SK-N-SH (cell line): ENCODE data around the gene CTTN. TPM values are rescaled to one million over a fixed set of nuclear protein-coding genes. Genes with fewer than 3 reads are reported as not detected.

Experiments
- CTCF ChIA-PET: fragments of 300-600, 350-600 bp; formaldehyde crosslinking; extraction: SDS; loops from one replicate; lab custom pipeline; 2021; lab: Yijun Ruan, JAX
- POLR2A ChIA-PET: fragments of 350-600 bp; sonication (Branson Sonifier 250); formaldehyde crosslinking; extraction: SDS; loops from one replicate; lab custom pipeline; 2020; ENCODE audit warnings: antibody characterized with exemption, inconsistent platforms; lab: Yijun Ruan, JAX
- DNase-seq: peaks from one replicate; pipeline ENCODE4 v3.0.0; 2012
- H2AFZ ChIP-seq: fragments of 200-600 bp; sonication (generic); 2 replicates; pipeline ENCODE4 v1.8.1; 2016; ENCODE audit warnings: antibody characterized with exemption, mild to moderate bottlenecking, low read depth
- H3F3A ChIP-seq: fragments of 200-600 bp; sonication (generic); replicated peaks from 2 replicates; pipeline ENCODE3; 2016; ENCODE audit warnings: antibody characterized with exemption, mild to moderate bottlenecking; ENCODE audit not compliant: insufficient read depth
- H3K27ac ChIP-seq, 2 experiments: fragments of 200-500 bp in 1 of 2; fragments of 200-600 bp in 1 of 2; sonication (Bioruptor generic) in 1 of 2; sonication (generic), shearing (Covaris generic) in 1 of 2; 2 replicates each; pipeline versions ENCODE4 v1.5.1 to v1.6.1; 2014 to 2016; ENCODE audit warnings: low read depth in 2 of 2, inconsistent platforms in 1 of 2, low read length in 1 of 2, mild to moderate bottlenecking in 1 of 2, mixed read lengths in 1 of 2
- H3K27me3 ChIP-seq: fragments of 200-600 bp; sonication (generic), shearing (Covaris generic); 2 replicates; pipeline ENCODE4 v1.6.1; 2016; ENCODE audit warnings: mixed run types; ENCODE audit not compliant: insufficient read depth
- H3K36me3 ChIP-seq, 2 experiments: fragments of 200-500 bp in 1 of 2; fragments of 200-600 bp in 1 of 2; sonication (Bioruptor generic) in 1 of 2; sonication (generic) in 1 of 2; replicated peaks in 1 of 2; 2 replicates each; pipeline versions ENCODE3 to v1.5.1; 2014 to 2016; ENCODE audit warnings: low read length in 1 of 2, mild to moderate bottlenecking in 1 of 2; ENCODE audit not compliant: insufficient read depth in 2 of 2, control insufficient read depth in 1 of 2
- H3K4me1 ChIP-seq, 2 experiments: fragments of 200-500 bp in 1 of 2; fragments of 200-600 bp in 1 of 2; sonication (Bioruptor generic) in 1 of 2; sonication (generic), shearing (Covaris generic) in 1 of 2; 2 replicates each; pipeline versions ENCODE4 v1.5.1 to v1.6.1; 2014 to 2016; ENCODE audit warnings: low read depth in 1 of 2, low read length in 1 of 2, mixed run types in 1 of 2; ENCODE audit not compliant: insufficient read depth in 2 of 2, control insufficient read depth in 1 of 2
- H3K4me2 ChIP-seq: fragments of 200-600 bp; sonication (generic), shearing (Covaris generic); 2 replicates; pipeline ENCODE4 v1.6.1; 2017; ENCODE audit warnings: mixed run types
- H3K4me3 ChIP-seq, 2 experiments: fragments of 200-500 bp in 1 of 2; fragments of 200-600 bp in 1 of 2; sonication (Bioruptor generic) in 1 of 2; sonication (generic), shearing (Covaris generic) in 1 of 2; 2 replicates each; pipeline versions ENCODE4 v1.5.1 to v1.8.1; 2014 to 2016; ENCODE audit warnings: low read depth in 2 of 2, inconsistent platforms in 1 of 2, low read length in 1 of 2, mild to moderate bottlenecking in 1 of 2, mixed read lengths in 1 of 2, moderate library complexity in 1 of 2
- H3K79me2 ChIP-seq: fragments of 200-600 bp; sonication (generic); 2 replicates; pipeline ENCODE4 v1.8.1; 2017; ENCODE audit warnings: mild to moderate bottlenecking; ENCODE audit not compliant: insufficient read depth
- H3K9ac ChIP-seq: fragments of 200-600 bp; sonication (generic); 2 replicates; pipeline ENCODE4 v1.6.1; 2017; ENCODE audit warnings: mixed run types
- H3K9me2 ChIP-seq: fragments of 200-600 bp; sonication (generic); 2 replicates; pipeline ENCODE4 v1.6.1; 2017; ENCODE audit warnings: mixed run types
- H3K9me3 ChIP-seq: fragments of 200-600 bp; sonication (generic); 2 replicates; pipeline ENCODE4 v1.6.1; 2017; ENCODE audit warnings: mixed run types, mild to moderate bottlenecking, moderate library complexity
- H4K20me1 ChIP-seq: fragments of 200-600 bp; sonication (generic); 2 replicates; pipeline ENCODE4 v1.6.1; 2017; ENCODE audit warnings: mild to moderate bottlenecking, mixed run types; ENCODE audit not compliant: insufficient read depth
- GABPA ChIP-seq: IDR thresholded peaks from 2 replicates; pipeline ENCODE4 v1.4.0; 2012; ENCODE audit warnings: low read depth, mild to moderate bottlenecking
- MXI1 ChIP-seq: IDR thresholded peaks from 2 replicates; pipeline ENCODE4 v1.6.1; 2012; ENCODE audit warnings: mild to moderate bottlenecking, low read depth, low read length, improper control_type of control experiment
- RXRA ChIP-seq: IDR thresholded peaks from 2 replicates; pipeline ENCODE4 v1.4.0; 2012; ENCODE audit warnings: low read depth, mild to moderate bottlenecking, borderline replicate concordance
- TAF1 ChIP-seq: IDR thresholded peaks from 2 replicates; pipeline ENCODE4 v1.6.1; 2012; ENCODE audit warnings: low read depth, mild to moderate bottlenecking, low read length, moderate library complexity, borderline replicate concordance
- TEAD4 ChIP-seq: IDR thresholded peaks from 2 replicates; pipeline ENCODE4 v1.4.0; 2012; ENCODE audit warnings: mild to moderate bottlenecking, borderline replicate concordance; ENCODE audit not compliant: insufficient read depth
- YY1 ChIP-seq: IDR thresholded peaks from 2 replicates; pipeline ENCODE4 v1.4.0; 2012; ENCODE audit warnings: low read depth, mild to moderate bottlenecking
- WGBS: methylation state at CpG from one replicate; pipeline ENCODE4 v1.1.6; 2017; ENCODE audit warnings: low lambda C conversion rate; 5-methylcytosine and 5-hydroxymethylcytosine counted together
- polyA plus RNA-seq, 3 experiments: library from polyadenylated mRNA; depleted of rRNA; stranded (reverse); fragments of >200 nt; gene quantifications; 2 replicates each; pipeline ENCODE4 v1.2.3, GENCODE V29; 2012
- TF ChIP-seq, protein P1 (sequence below): fragments of 150-350 bp; IDR thresholded peaks from 2 replicates; pipeline ENCODE4 v1.6.1; 2016; ENCODE audit warnings: mild to moderate bottlenecking, low read depth, low read length
- TF ChIP-seq, protein P2 (sequence below): IDR thresholded peaks from 2 replicates; pipeline ENCODE4 v1.4.0; 2012; ENCODE audit warnings: low read depth, borderline replicate concordance
- TF ChIP-seq, protein P3 (sequence below): fragments of 150-350 bp; IDR thresholded peaks from 2 replicates; pipeline ENCODE4 v1.6.1; 2017; ENCODE audit warnings: antibody characterized with exemption, low read length, low read depth, borderline replicate concordance
- TF ChIP-seq, protein P4 (sequence below): IDR thresholded peaks from 2 replicates; pipeline ENCODE4; 2012
- TF ChIP-seq, protein P5 (sequence below): fragments of 200-600 bp; sonication (generic); IDR thresholded peaks from 2 replicates; pipeline ENCODE4 v1.6.1; 2017; ENCODE audit warnings: antibody characterized with exemption, mild to moderate bottlenecking, moderate library complexity

The CTTN gene
- polyA plus RNA-seq, 1 of the 3 experiments (the other 2 are of a cell fraction): 243 TPM

DNA sequence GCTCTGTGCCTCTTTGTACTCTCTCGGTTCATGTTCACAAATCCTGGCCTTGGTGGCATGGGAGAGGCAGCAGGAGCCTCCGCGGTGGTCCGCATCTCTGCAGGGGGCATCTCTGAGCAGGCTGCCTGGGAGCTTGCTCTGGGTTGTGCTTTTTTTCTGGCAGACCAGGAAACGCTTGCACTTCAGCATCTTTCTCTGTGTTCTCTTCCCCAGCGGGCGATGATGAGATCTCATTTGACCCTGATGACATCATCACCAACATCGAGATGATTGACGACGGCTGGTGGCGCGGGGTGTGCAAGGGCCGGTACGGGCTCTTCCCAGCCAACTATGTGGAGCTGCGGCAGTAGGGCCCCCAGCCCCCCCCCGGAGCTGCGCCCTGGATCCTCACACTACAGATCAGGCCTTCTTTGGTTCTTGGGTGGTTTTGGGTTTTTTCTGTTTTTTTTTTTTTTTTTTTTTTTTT lies 36.5 kb downstream of the CTTN start:
- TF ChIP-seq, protein P1, sequence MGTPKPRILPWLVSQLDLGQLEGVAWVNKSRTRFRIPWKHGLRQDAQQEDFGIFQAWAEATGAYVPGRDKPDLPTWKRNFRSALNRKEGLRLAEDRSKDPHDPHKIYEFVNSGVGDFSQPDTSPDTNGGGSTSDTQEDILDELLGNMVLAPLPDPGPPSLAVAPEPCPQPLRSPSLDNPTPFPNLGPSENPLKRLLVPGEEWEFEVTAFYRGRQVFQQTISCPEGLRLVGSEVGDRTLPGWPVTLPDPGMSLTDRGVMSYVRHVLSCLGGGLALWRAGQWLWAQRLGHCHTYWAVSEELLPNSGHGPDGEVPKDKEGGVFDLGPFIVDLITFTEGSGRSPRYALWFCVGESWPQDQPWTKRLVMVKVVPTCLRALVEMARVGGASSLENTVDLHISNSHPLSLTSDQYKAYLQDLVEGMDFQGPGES: no peak
- TF ChIP-seq YY1 (no peak), MXI1 (no peak), RXRA (no peak), GABPA (no peak), TEAD4 (no peak), TAF1 (no peak)
- TF ChIP-seq, protein P2, sequence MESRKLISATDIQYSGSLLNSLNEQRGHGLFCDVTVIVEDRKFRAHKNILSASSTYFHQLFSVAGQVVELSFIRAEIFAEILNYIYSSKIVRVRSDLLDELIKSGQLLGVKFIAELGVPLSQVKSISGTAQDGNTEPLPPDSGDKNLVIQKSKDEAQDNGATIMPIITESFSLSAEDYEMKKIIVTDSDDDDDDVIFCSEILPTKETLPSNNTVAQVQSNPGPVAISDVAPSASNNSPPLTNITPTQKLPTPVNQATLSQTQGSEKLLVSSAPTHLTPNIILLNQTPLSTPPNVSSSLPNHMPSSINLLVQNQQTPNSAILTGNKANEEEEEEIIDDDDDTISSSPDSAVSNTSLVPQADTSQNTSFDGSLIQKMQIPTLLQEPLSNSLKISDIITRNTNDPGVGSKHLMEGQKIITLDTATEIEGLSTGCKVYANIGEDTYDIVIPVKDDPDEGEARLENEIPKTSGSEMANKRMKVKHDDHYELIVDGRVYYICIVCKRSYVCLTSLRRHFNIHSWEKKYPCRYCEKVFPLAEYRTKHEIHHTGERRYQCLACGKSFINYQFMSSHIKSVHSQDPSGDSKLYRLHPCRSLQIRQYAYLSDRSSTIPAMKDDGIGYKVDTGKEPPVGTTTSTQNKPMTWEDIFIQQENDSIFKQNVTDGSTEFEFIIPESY: no peak
- TF ChIP-seq, protein P3, sequence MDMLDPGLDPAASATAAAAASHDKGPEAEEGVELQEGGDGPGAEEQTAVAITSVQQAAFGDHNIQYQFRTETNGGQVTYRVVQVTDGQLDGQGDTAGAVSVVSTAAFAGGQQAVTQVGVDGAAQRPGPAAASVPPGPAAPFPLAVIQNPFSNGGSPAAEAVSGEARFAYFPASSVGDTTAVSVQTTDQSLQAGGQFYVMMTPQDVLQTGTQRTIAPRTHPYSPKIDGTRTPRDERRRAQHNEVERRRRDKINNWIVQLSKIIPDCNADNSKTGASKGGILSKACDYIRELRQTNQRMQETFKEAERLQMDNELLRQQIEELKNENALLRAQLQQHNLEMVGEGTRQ: no peak
- TF ChIP-seq, protein P4, sequence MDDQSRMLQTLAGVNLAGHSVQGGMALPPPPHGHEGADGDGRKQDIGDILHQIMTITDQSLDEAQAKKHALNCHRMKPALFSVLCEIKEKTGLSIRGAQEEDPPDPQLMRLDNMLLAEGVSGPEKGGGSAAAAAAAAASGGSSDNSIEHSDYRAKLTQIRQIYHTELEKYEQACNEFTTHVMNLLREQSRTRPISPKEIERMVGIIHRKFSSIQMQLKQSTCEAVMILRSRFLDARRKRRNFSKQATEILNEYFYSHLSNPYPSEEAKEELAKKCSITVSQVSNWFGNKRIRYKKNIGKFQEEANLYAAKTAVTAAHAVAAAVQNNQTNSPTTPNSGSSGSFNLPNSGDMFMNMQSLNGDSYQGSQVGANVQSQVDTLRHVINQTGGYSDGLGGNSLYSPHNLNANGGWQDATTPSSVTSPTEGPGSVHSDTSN: no peak
- TF ChIP-seq, protein P5, sequence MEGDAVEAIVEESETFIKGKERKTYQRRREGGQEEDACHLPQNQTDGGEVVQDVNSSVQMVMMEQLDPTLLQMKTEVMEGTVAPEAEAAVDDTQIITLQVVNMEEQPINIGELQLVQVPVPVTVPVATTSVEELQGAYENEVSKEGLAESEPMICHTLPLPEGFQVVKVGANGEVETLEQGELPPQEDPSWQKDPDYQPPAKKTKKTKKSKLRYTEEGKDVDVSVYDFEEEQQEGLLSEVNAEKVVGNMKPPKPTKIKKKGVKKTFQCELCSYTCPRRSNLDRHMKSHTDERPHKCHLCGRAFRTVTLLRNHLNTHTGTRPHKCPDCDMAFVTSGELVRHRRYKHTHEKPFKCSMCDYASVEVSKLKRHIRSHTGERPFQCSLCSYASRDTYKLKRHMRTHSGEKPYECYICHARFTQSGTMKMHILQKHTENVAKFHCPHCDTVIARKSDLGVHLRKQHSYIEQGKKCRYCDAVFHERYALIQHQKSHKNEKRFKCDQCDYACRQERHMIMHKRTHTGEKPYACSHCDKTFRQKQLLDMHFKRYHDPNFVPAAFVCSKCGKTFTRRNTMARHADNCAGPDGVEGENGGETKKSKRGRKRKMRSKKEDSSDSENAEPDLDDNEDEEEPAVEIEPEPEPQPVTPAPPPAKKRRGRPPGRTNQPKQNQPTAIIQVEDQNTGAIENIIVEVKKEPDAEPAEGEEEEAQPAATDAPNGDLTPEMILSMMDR: no peak
- Histone ChIP-seq H3K27me3 (no peaks in the 10 kb centered on the region), H3K79me2 (no peaks in the 10 kb centered on the region), H4K20me1 (0 out of 2 replicates have a peak, but pooled peaks cover 7% of the 10 kb centered on the region), H3F3A (no peaks in the 10 kb centered on the region), H3K4me1 (no peaks in the 10 kb centered on the region), H3K4me3 (no peak overlapping the region), H3K4me2 (no peak overlapping the region), H2AFZ (no peak overlapping the region), H3K36me3 (peaks cover 31 to 72% of the 10 kb centered on the region in 2 experiments), H3K9ac (no peak overlapping the region), H3K9me2 (no peaks in the 10 kb centered on the region), H3K9me3 (no peaks in the 10 kb centered on the region), H3K27ac (no peak overlapping the region)
- 86% methylated on average over 12 of the region's 17 CpGs for WGBS
- peak; percentile 58 for DNase-seq
- ChIA-PET CTCF (no interaction called here), POLR2A (no interaction called here)
